Colonic mucosa (tissue), 4 donors: ENCODE results near the gene FBXL14. TPM values are rescaled to one million over a fixed set of nuclear protein-coding genes. Genes with fewer than 3 reads are reported as not detected.

Experiments used
- DNase-seq: peaks from one replicate; pipeline ENCODE4 v3.0.0-alpha.2; 2020
- H3K27ac ChIP-seq: fragments of 200-600 bp; one replicate; pipeline ENCODE4 v1.8.0; 2021
- H3K27me3 ChIP-seq: fragments of 200-600 bp; one replicate; pipeline ENCODE4 v1.8.0; 2021
- H3K36me3 ChIP-seq: fragments of 200-600 bp; one replicate; pipeline ENCODE4 v1.8.0; 2021
- H3K4me1 ChIP-seq: fragments of 200-600 bp; one replicate; pipeline ENCODE4 v1.8.0; 2021; ENCODE audit warnings: mild to moderate bottlenecking
- H3K4me3 ChIP-seq: fragments of 200-600 bp; one replicate; pipeline ENCODE4 v1.8.0; 2021
- H3K9ac ChIP-seq, 2 donors: one replicate each; pipeline ENCODE4 v1.7.0; 2013; ENCODE audit warnings: control low read depth in 2 of 2, low read depth in 2 of 2, low read length in 2 of 2
- H3K9me3 ChIP-seq: fragments of 200-600 bp; one replicate; pipeline ENCODE4 v1.8.0; 2021
- intact Hi-C: fragments of 100-400 bp; cut with DNase I; formaldehyde crosslinking; loops from one replicate; pipeline ENCODE4 v1.14.1; 2022
- total RNA-seq, 2 donors: library from RNA; stranded (reverse); fragmentation: NEBNext Ultra II Directional in 1 of 2; extraction: Animal tissue kit (Norgen Biotek cat#: 25700) in 1 of 2; gene quantifications; one replicate each; pipeline ENCODE4 v1.2.1, GENCODE V29; 2021
- TF ChIP-seq, protein P1 (sequence below): fragments of 200-600 bp; IDR thresholded peaks from one replicate; pipeline ENCODE4 v1.8.0; 2022; ENCODE audit warnings: antibody characterized with exemption, mild to moderate bottlenecking
- donor health status: healthy.
- donor health status: DM: no; HTN: no; CAD: no.
- donor health status: DM: no; HTN: no; CAD: no.

The FBXL14 gene
- total RNA-seq, 2 donors from 2014 or later, result 32.3 to 37.4 TPM

DNA sequence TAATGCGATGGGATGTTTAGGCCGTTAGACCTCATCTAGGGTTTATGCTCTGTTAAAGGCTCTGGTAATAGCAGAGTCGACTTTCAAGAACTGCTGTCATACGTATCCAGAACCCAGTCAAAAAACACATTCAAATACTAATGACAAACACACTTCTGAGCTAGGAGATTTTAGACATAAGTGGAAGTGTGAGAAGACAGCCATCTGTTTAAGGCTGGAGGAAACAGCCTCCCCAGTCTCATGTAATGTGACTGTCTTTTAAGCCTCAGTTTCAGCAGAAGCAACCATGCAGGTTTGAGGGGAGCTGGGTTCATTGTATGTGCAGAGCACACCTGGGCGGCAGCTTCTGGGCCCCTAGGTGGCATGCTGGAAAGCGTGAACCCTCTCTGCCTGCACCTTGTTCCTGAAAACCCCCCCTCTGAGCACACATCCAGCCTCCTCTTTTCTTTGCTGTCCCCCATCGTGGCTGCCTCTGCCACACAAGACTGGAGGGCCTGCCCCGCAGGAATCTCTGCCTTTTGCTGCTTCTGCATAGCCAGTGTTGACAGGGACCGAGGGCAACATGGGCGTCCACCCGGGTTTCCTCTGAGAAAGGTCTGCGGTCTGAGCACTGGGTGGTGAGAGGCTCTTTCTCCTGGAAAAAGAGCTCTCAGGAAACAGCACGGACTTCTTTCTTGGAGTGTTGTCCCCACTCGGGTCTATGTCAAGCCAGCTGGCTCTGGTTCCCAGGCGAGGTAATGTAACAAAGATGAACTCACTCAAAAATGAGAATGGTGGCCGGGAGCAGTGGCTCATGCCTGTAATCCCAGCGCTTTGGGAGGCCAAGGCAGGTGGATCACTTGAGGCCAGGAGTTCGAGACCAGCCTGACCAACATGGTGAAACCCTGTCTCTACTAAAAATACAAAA is 46.2 kb upstream of the FBXL14 start:
- Histone ChIP-seq H3K4me3 (no peak overlapping the region), H3K9ac (no peak overlapping the region), H3K36me3 (no peaks in the 10 kb centered on the region), H3K9me3 (no peaks in the 10 kb centered on the region), H3K27ac (no peak overlapping the region), H3K27me3 (no peaks in the 10 kb centered on the region), H3K4me1 (no peaks in the 10 kb centered on the region)
- no peak for DNase-seq
- TF ChIP-seq, protein P1, sequence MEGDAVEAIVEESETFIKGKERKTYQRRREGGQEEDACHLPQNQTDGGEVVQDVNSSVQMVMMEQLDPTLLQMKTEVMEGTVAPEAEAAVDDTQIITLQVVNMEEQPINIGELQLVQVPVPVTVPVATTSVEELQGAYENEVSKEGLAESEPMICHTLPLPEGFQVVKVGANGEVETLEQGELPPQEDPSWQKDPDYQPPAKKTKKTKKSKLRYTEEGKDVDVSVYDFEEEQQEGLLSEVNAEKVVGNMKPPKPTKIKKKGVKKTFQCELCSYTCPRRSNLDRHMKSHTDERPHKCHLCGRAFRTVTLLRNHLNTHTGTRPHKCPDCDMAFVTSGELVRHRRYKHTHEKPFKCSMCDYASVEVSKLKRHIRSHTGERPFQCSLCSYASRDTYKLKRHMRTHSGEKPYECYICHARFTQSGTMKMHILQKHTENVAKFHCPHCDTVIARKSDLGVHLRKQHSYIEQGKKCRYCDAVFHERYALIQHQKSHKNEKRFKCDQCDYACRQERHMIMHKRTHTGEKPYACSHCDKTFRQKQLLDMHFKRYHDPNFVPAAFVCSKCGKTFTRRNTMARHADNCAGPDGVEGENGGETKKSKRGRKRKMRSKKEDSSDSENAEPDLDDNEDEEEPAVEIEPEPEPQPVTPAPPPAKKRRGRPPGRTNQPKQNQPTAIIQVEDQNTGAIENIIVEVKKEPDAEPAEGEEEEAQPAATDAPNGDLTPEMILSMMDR, result no peak
- intact Hi-C loops, result loop anchor here (10.0 kb wide), 1 partner anchor 394 kb away; no protein-coding TSS in a partner anchor

DNA sequence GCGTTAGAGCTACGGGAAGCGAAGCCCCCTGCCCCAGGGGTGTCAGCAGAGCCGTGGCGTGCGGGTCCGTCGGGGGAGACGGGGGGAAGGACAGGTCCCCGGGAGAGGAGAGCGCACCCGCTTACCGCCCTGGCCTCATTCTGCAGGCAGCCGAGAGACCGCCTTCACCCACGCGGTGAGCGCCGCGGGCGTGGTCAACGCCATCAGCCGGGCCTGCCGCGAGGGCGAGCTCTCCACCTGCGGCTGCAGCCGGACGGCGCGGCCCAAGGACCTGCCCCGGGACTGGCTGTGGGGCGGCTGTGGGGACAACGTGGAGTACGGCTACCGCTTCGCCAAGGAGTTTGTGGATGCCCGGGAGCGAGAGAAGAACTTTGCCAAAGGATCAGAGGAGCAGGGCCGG is 45.2 kb upstream of the FBXL14 start:
- intact Hi-C loops, result no loop called here
- no peaks in the 10 kb centered on the region for H3K9me3 ChIP-seq
- no peak overlapping the region for H3K4me3 ChIP-seq
- H3K4me1 ChIP-seq, result no peaks in the 10 kb centered on the region
- DNase-seq, result no peak
- no peaks in the 10 kb centered on the region for H3K27me3 ChIP-seq
- H3K9ac ChIP-seq, result no peak overlapping the region
- TF ChIP-seq, protein P1, result no peak
- H3K27ac ChIP-seq, result no peak overlapping the region
- H3K36me3 ChIP-seq, result no peaks in the 10 kb centered on the region

DNA sequence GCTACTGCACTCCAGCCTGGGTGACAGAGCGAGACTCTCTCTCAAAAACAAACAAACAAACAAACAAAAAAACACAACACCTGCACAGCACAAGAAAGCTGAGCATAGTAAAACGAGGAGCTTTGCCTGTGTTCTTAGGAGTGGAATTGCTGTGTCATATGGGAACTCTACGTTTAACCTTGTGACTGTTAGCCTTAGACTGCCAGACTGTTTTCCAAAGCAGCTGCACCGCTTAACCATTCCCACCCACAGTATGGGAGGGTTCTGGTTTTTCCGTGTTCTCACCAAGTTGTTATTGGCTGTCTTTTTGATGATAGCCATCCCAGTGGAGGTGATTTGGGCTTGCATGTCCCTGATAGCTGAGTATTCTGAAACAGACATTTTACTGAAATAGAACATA is 43.8 kb upstream of the FBXL14 start:
- Histone ChIP-seq H3K36me3 (no peaks in the 10 kb centered on the region), H3K9me3 (no peaks in the 10 kb centered on the region), H3K9ac (no peak overlapping the region), H3K4me1 (no peaks in the 10 kb centered on the region), H3K27me3 (no peaks in the 10 kb centered on the region), H3K27ac (no peak overlapping the region), H3K4me3 (no peak overlapping the region)
- DNase-seq, result no peak
- TF ChIP-seq, protein P1, result no peak
- intact Hi-C loops, result no loop called here

DNA sequence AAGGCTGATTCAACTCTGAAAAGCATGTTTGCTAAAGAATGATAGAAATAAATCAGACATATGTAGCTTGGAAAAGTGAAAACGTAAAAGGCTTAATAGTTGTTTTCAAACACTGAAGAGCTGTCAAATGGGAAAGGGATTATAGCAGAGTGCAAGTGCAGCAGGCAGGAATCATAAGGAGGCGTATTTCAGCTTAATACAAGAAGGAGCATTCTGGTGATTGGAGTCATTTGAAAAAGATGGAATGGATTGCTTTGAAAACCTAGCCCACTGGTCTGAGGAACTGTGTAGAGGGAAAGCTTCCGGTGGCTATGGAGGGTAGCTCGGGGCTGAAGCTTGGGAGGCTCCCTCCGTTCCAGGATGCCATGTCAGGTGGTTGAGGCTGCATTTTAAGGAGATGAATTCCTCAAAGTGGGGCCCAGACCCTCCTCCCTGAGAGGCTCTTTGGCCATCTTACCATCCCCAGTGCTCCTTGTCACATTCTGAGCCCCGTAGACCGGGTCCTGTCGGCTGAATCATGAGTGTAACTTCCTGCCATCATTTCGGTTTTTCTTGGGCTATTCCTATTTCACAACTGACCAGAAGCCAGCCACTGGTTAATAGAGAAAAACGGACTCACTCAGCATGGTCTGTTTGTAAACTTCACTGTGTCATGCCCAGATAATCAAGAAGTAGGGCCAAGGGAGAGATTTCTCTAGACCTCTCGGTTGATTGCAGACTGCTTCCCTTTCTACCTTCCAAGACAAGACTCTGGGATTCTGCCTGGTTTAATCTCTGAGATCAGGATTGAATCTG is 41.1 kb upstream of the FBXL14 start:
- H3K4me1 ChIP-seq, result peaks cover 3% of the 10 kb centered on the region

More for the DNA sequence above, 41.1 kb upstream of the FBXL14 start:
- Histone ChIP-seq H3K27me3 (peaks cover 10% of the 10 kb centered on the region), H3K4me3 (no peak overlapping the region), H3K9ac (no peak overlapping the region), H3K9me3 (no peaks in the 10 kb centered on the region), H3K36me3 (no peaks in the 10 kb centered on the region), H3K27ac (no peak overlapping the region)
- intact Hi-C loops, result no loop called here
- no peak for DNase-seq
- TF ChIP-seq, protein P1, result no peak
